ENCODE data around the gene SETD3.

- TF ChIP-seq POLR2A (IDR thresholded peaks at IDR 0.05; ENCODE audit: low read depth, low read length), result no peak
- TF ChIP-seq POU2F2 (IDR thresholded peaks at IDR 0.05; ENCODE audit: low read depth, low read length), result no peak
- TF ChIP-seq POLR2AphosphoS5 (IDR thresholded peaks at IDR 0.05; ENCODE audit: low read depth, low read length), result no peak
- TF ChIP-seq TAF1 (IDR thresholded peaks at IDR 0.05; ENCODE audit: low read depth, low read length), result no peak
- TF ChIP-seq PAX5 (IDR thresholded peaks at IDR 0.05; ENCODE audit: insufficient read depth, low read length, severe bottlenecking), result no peak
These were observed 54.4 kb downstream of the SETD3 start for GRCh38 chr14:99426265-99426664.
